ENCODE data around the gene TNFRSF1A. TPM values are rescaled to one million over a fixed set of nuclear protein-coding genes. Genes with fewer than 3 reads are reported as not detected.

Gene TNFRSF1A
- total RNA-seq, 1 experiment from 2014 or later: 44.1 TPM

DNA sequence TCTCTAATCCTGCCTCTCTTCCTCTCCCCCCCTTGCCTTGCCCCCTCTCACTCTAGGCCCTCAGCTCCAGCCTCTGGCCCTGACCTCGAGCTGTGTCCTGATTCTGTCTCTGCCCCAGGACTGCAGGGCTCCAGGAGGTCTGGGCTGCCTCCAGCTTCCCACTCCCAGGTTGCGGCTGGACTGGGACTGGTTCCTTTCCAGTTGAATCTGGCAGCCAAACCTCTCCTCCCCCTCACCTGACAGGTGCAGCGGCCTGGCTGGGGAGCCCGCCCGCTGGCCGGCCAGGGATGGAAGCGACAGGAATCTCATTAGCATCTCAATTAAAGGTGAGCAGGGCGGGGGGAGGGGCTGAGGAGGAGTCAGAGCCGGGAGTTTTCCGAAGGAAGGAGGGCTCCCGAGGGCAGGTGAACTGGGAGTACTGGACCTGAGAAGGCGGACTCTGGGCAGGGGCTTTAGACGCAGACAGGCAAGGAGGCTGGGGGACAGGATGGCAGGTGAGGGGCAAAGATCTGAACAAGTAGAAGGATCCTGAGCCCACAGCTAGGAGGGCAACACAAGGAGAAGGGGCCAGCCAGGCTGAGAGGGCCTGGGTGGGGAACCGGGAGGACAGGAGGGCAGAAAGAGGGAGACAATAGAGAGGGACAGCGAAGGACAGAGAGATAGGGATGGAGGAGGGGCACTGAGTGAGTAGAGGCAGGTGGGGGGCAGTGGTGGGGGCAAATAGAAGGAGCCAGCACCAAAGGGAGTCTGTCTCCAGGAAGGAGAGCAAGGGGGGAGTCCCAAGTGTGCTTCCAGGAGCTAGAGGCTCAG, 33.6 kb upstream of the TNFRSF1A start, which contains the start of gene SCNN1A (continued):
- TF ChIP-seq, protein P1, sequence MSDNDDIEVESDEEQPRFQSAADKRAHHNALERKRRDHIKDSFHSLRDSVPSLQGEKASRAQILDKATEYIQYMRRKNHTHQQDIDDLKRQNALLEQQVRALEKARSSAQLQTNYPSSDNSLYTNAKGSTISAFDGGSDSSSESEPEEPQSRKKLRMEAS (CRISPR knock-in tag; IDR thresholded peaks at IDR 0.05): peak; percentile 59; the same call in 1 of the 2 replicates
- TF ChIP-seq JUN (CRISPR knock-in tag; IDR thresholded peaks at IDR 0.05) (no peak), JAZF1 (CRISPR knock-in tag; IDR thresholded peaks at IDR 0.05) (no peak), RORB (CRISPR knock-in tag; IDR thresholded peaks at IDR 0.05) (no peak), TCF7 (CRISPR knock-in tag; IDR thresholded peaks at IDR 0.05; ENCODE audit: low read depth) (no peak), NFE2L1 (CRISPR knock-in tag; IDR thresholded peaks at IDR 0.05) (peak; percentile 87), SP1 (CRISPR knock-in tag; conservative IDR thresholded peaks at IDR 0.05) (peak; percentile 74; the same call in 1 of the 2 replicates), FOXK1 (CRISPR knock-in tag; IDR thresholded peaks at IDR 0.05) (peak; percentile 80), MXD4 (CRISPR knock-in tag; IDR thresholded peaks at IDR 0.05; ENCODE audit: borderline replicate concordance) (no peak), ZNF423 (CRISPR knock-in tag; IDR thresholded peaks at IDR 0.05) (peak; percentile 87), NR1H2 (CRISPR knock-in tag; IDR thresholded peaks at IDR 0.05) (no peak)
- TF ChIP-seq, protein P2, sequence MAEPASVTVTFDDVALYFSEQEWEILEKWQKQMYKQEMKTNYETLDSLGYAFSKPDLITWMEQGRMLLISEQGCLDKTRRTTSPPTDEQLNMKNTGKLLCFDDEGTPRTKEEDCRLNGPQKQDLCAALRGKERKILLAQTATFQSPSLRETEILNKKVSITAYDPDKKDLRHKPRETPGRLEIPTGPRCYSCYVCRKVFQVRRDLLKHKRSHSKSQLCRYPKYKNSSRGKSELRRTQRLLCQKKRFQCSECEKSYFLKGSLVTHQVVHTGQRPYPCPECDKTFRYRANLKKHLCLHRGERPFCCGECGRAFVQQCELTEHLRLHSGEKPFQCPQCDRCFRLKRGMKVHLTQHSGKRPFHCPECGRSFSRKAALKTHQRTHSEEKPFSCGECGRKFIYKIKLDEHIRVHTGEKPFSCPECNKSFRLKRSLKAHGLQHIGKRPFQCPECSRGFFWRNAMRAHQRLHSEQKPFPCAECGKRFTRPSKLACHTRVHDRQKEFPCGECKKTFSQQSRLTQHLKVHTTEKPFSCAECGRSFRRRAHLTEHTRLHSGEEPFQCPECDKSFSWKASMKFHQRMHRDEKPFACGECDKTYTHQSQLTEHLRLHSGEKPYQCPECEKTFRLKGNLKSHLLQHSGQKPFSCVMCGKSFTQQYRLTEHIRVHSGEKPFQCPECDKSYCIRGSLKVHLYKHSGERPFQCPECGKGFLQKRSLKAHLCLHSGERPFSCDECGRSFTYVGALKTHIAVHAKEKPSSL (CRISPR knock-in tag; conservative IDR thresholded peaks at IDR 0.05): no peak
- TF ChIP-seq, protein P3, sequence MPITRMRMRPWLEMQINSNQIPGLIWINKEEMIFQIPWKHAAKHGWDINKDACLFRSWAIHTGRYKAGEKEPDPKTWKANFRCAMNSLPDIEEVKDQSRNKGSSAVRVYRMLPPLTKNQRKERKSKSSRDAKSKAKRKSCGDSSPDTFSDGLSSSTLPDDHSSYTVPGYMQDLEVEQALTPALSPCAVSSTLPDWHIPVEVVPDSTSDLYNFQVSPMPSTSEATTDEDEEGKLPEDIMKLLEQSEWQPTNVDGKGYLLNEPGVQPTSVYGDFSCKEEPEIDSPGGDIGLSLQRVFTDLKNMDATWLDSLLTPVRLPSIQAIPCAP (CRISPR knock-in tag; IDR thresholded peaks at IDR 0.05): no peak
- TF ChIP-seq, protein P4, sequence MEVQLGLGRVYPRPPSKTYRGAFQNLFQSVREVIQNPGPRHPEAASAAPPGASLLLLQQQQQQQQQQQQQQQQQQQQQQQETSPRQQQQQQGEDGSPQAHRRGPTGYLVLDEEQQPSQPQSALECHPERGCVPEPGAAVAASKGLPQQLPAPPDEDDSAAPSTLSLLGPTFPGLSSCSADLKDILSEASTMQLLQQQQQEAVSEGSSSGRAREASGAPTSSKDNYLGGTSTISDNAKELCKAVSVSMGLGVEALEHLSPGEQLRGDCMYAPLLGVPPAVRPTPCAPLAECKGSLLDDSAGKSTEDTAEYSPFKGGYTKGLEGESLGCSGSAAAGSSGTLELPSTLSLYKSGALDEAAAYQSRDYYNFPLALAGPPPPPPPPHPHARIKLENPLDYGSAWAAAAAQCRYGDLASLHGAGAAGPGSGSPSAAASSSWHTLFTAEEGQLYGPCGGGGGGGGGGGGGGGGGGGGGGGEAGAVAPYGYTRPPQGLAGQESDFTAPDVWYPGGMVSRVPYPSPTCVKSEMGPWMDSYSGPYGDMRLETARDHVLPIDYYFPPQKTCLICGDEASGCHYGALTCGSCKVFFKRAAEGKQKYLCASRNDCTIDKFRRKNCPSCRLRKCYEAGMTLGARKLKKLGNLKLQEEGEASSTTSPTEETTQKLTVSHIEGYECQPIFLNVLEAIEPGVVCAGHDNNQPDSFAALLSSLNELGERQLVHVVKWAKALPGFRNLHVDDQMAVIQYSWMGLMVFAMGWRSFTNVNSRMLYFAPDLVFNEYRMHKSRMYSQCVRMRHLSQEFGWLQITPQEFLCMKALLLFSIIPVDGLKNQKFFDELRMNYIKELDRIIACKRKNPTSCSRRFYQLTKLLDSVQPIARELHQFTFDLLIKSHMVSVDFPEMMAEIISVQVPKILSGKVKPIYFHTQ (CRISPR knock-in tag; IDR thresholded peaks at IDR 0.05): no peak
- TF ChIP-seq, protein P5, sequence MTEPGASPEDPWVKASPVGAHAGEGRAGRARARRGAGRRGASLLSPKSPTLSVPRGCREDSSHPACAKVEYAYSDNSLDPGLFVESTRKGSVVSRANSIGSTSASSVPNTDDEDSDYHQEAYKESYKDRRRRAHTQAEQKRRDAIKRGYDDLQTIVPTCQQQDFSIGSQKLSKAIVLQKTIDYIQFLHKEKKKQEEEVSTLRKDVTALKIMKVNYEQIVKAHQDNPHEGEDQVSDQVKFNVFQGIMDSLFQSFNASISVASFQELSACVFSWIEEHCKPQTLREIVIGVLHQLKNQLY (CRISPR knock-in tag; IDR thresholded peaks at IDR 0.05): no peak

DNA sequence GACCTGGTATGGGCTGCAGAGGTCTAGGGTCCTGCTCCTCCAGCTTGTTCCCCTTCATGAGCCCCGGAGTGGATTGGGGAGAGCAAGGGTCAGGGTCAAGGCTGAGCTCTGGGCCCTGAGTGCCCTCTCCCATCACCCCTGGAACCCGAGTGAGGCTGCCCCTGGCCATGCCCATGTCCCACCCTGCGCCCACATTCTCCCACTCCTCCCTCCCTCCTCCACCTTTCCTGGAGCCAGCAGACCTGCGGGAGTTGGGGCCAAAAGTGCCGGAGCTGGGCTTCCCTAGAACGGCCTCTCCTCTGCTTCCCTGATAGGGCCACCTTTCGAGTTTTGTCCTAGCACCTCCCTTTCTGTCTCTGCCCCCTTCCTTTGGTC, 32.9 kb upstream of the TNFRSF1A start:
- ChIA-PET CTCF (interaction anchor here (0.6 to 8.0 kb wide), 11 partner anchors 9 to 163 kb away, joined by 3 to 68 read pairs (median 6); partner anchors contain the start of gene LTBR), POLR2A (interaction anchor here (0.7 to 5.1 kb wide), 15 partner anchors 8 to 160 kb away, joined by 3 to 48 read pairs (median 9); partner anchors contain the start of genes GAPDH, LTBR, TAPBPL and TNFRSF1A)
- Mint-ChIP-seq H3K27me3 (ENCODE audit: low read depth) (no peaks in the 10 kb centered on the region), H3K36me3 (peaks cover 4% of the 10 kb centered on the region), H3K4me1 (peaks cover 82% of the 10 kb centered on the region), H3K4me3 (peak overlapping the region; percentile 91), H3K27ac (peak overlapping the region; percentile 99), H3K9me3 (no peaks in the 10 kb centered on the region)
- no peak for TF ChIP-seq RELA (CRISPR knock-in tag; IDR thresholded peaks at IDR 0.05; ENCODE audit: borderline replicate concordance)
- TF ChIP-seq, protein P6, sequence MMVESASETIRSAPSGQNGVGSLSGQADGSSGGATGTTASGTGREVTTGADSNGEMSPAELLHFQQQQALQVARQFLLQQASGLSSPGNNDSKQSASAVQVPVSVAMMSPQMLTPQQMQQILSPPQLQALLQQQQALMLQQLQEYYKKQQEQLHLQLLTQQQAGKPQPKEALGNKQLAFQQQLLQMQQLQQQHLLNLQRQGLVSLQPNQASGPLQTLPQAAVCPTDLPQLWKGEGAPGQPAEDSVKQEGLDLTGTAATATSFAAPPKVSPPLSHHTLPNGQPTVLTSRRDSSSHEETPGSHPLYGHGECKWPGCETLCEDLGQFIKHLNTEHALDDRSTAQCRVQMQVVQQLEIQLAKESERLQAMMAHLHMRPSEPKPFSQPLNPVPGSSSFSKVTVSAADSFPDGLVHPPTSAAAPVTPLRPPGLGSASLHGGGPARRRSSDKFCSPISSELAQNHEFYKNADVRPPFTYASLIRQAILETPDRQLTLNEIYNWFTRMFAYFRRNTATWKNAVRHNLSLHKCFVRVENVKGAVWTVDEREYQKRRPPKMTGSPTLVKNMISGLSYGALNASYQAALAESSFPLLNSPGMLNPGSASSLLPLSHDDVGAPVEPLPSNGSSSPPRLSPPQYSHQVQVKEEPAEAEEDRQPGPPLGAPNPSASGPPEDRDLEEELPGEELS (CRISPR knock-in tag; IDR thresholded peaks at IDR 0.05): peak; percentile 6; the same call in 1 of the 2 replicates
- no peak for TF ChIP-seq IRF2 (CRISPR knock-in tag; IDR thresholded peaks at IDR 0.05; ENCODE audit: borderline replicate concordance, low read depth)
- no peak for TF ChIP-seq JAZF1 (CRISPR knock-in tag; IDR thresholded peaks at IDR 0.05)
- TF ChIP-seq NR2C2 (CRISPR knock-in tag; IDR thresholded peaks at IDR 0.05): no peak
- TF ChIP-seq TEAD1 (CRISPR knock-in tag; IDR thresholded peaks at IDR 0.05): no peak
- no peak for TF ChIP-seq NFYB (CRISPR knock-in tag; conservative IDR thresholded peaks at IDR 0.05; ENCODE audit: low read depth)
- TF ChIP-seq, protein P7, sequence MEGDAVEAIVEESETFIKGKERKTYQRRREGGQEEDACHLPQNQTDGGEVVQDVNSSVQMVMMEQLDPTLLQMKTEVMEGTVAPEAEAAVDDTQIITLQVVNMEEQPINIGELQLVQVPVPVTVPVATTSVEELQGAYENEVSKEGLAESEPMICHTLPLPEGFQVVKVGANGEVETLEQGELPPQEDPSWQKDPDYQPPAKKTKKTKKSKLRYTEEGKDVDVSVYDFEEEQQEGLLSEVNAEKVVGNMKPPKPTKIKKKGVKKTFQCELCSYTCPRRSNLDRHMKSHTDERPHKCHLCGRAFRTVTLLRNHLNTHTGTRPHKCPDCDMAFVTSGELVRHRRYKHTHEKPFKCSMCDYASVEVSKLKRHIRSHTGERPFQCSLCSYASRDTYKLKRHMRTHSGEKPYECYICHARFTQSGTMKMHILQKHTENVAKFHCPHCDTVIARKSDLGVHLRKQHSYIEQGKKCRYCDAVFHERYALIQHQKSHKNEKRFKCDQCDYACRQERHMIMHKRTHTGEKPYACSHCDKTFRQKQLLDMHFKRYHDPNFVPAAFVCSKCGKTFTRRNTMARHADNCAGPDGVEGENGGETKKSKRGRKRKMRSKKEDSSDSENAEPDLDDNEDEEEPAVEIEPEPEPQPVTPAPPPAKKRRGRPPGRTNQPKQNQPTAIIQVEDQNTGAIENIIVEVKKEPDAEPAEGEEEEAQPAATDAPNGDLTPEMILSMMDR (IDR thresholded peaks at IDR 0.05): no peak
- DNase-seq (ENCODE audit: low spot score): no peak
- ATAC-seq: no peak
